BLaER1 (cell line): ENCODE measurements around the gene EPS8.

Source experiments
- H3K27ac ChIP-seq: shearing (Covaris generic); formaldehyde crosslinking; 2 replicates; pipeline ENCODE4 v1.8.1; 2022
- H3K27me3 ChIP-seq: shearing (Covaris generic); formaldehyde crosslinking; 2 replicates; pipeline ENCODE4 v1.8.1; 2022
- H3K36me3 ChIP-seq: shearing (Covaris generic); formaldehyde crosslinking; 2 replicates; pipeline ENCODE4 v1.8.1; 2022
- H3K4me1 ChIP-seq: shearing (Covaris generic); formaldehyde crosslinking; 2 replicates; pipeline ENCODE4 v1.8.1; 2022
- H3K4me2 ChIP-seq: shearing (Covaris generic); formaldehyde crosslinking; 2 replicates; pipeline ENCODE4 v1.8.1; 2022
- H3K4me3 ChIP-seq: shearing (Covaris generic); formaldehyde crosslinking; 2 replicates; pipeline ENCODE4 v1.8.1; 2022
- H3K9ac ChIP-seq: shearing (Covaris generic); formaldehyde crosslinking; 2 replicates; pipeline ENCODE4 v1.8.1; 2022
- H3K9me3 ChIP-seq: shearing (Covaris generic); formaldehyde crosslinking; 2 replicates; pipeline ENCODE4 v1.8.1; 2022
- H4K20me1 ChIP-seq: shearing (Covaris generic); formaldehyde crosslinking; 2 replicates; pipeline ENCODE4 v1.8.1; 2022
- Cebpa-rat ChIP-seq: shearing (Covaris generic); IDR thresholded peaks from 2 replicates; pipeline ENCODE4 v1.8.1; 2022

The EPS8 gene

GRCh38 chr12:15613981-15614380, 175.2 kb downstream of the EPS8 start:
- H4K20me1 ChIP-seq, result no peaks in the 10 kb centered on the region
- TF ChIP-seq Cebpa-rat, result no peak
- no peak overlapping the region for H3K27ac ChIP-seq
- no peaks in the 10 kb centered on the region for H3K36me3 ChIP-seq
- H3K4me3 ChIP-seq, result no peak overlapping the region
- no peak overlapping the region for H3K9ac ChIP-seq
- H3K4me1 ChIP-seq, result 0 out of 2 replicates have a peak, but pooled peaks cover 2% of the 10 kb centered on the region
- no peaks in the 10 kb centered on the region for H3K27me3 ChIP-seq
- H3K9me3 ChIP-seq, result peaks cover 24% of the 10 kb centered on the region
- H3K4me2 ChIP-seq, result no peak overlapping the region

DNA sequence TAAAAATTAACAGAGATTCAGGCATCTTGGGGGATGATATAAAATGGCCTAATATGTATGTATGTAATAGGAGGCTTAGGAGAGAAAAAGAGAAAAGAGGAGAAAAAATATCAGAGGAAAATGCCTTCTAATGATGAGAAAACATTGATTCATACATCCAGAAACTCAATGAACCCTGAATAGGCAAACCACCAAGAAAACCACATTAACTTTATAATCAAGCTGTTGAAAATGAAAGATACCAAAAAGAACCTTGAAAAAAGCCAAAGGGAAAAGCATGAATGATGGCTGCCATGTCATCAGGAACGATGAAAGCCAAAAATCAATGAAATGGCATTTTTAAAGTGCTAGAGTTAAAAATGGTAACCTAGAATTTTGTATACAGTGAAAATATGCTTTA, 180.2 kb downstream of the EPS8 start:
- Histone ChIP-seq H3K4me3 (no peak overlapping the region), H3K9me3 (0 out of 2 replicates have a peak, but pooled peaks cover 5% of the 10 kb centered on the region), H3K27me3 (no peaks in the 10 kb centered on the region), H4K20me1 (no peaks in the 10 kb centered on the region), H3K9ac (no peak overlapping the region), H3K36me3 (no peaks in the 10 kb centered on the region), H3K4me2 (no peak overlapping the region), H3K27ac (no peak overlapping the region), H3K4me1 (0 out of 2 replicates have a peak, but pooled peaks cover 4% of the 10 kb centered on the region)
- no peak for TF ChIP-seq Cebpa-rat

DNA sequence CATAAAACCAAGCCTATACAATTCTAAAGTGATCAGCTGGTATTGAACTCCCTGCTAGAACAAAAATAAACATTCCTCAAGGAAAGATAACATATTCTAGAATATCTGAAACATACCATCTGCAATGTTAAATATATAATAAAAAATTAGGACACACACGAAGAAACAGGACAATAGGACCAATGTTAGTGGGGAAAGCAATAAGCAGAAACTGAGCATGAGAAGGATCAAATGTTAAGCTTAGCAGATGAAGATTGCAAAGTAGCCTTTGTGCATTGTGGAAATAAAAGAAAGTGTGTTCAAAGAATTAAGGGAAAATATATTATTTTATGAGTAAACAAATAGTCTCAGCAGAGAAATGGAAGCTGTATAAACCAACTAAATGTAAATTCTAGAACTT, 180.8 kb downstream of the EPS8 start:
- no peaks in the 10 kb centered on the region for H3K27me3 ChIP-seq
- 0 out of 2 replicates have a peak, but pooled peaks cover 4% of the 10 kb centered on the region for H3K4me1 ChIP-seq
- no peak overlapping the region for H3K4me2 ChIP-seq
- no peaks in the 10 kb centered on the region for H3K36me3 ChIP-seq
- H3K27ac ChIP-seq, result no peak overlapping the region
- TF ChIP-seq Cebpa-rat, result no peak
- no peak overlapping the region for H3K9ac ChIP-seq
- H3K9me3 ChIP-seq, result 0 out of 2 replicates have a peak, but pooled peaks cover 4% of the 10 kb centered on the region
- H4K20me1 ChIP-seq, result no peaks in the 10 kb centered on the region
- no peak overlapping the region for H3K4me3 ChIP-seq

DNA sequence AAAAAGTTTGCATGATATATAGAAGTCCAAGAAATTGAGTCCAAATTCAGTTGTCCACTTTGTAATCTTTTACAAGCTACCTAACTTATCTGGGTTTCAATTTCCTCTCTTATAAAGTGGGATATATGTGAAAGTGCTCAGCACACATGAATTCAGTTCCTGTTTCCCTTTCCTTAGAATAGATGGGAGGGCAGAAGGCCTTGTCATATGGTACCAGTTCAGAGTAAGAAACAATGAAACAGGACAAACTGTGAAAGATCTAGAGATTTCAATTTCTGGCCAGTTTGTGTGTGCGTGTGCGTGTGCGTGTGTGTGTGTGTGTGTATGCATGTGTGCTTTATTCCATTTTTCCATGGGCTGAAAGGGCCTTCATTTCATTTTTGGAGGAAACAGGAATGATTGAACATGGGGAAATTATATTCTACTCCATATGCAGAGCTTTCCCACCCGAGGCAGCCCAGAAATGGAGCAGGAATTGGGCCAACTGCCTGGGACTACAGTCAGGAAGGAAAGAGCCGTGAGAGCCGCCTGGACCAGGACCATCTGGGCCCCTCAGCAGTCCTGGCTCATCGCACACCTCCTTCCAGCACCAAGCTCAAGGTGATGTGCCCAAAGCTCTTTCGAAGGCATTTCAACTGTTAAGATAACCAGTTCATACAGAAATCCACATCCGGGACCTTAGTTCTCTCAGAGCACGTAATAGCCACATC, 183.2 kb downstream of the EPS8 start:
- Histone ChIP-seq H3K9me3 (no peaks in the 10 kb centered on the region), H3K9ac (no peak overlapping the region), H3K36me3 (no peaks in the 10 kb centered on the region), H4K20me1 (no peaks in the 10 kb centered on the region), H3K4me2 (no peak overlapping the region), H3K27ac (no peak overlapping the region), H3K4me1 (0 out of 2 replicates have a peak, but pooled peaks cover 4% of the 10 kb centered on the region), H3K27me3 (no peaks in the 10 kb centered on the region), H3K4me3 (no peak overlapping the region)
- TF ChIP-seq Cebpa-rat, result no peak

DNA sequence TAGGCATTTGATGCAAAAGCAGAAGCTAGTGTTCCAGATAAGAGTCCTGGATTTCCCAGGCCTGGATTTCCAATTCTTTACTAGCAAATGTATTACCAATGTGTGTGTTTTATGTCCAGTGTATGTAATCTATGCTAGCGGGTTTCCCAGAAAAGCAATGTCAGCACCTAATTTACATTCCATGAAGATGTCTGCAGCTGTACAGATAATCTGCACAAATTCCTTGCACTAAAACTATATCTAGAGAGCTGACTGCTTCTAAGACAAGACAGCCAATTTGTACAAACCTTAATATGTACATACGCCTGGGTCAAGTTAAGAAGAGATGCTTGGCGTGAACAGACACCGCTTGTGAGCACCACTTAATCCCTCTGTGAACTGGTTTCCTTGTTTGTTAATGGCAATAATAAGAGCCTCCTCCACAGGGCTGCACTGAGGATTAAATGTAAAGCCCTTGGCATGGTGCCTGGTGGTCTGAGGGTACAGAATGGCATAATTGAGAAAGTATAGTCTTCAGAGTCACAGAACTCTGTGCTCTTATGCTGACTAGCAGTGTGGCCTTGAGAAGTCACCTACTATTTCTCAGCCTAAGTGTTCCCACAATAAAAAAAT, 185.6 kb downstream of the EPS8 start:
- H3K4me2 ChIP-seq, result no peak overlapping the region
- H3K27me3 ChIP-seq, result no peaks in the 10 kb centered on the region
- no peaks in the 10 kb centered on the region for H3K36me3 ChIP-seq
- H3K9me3 ChIP-seq, result no peaks in the 10 kb centered on the region
- no peak overlapping the region for H3K27ac ChIP-seq
- no peaks in the 10 kb centered on the region for H3K4me1 ChIP-seq
- no peak overlapping the region for H3K9ac ChIP-seq
- TF ChIP-seq Cebpa-rat, result no peak
- no peaks in the 10 kb centered on the region for H4K20me1 ChIP-seq
- H3K4me3 ChIP-seq, result no peak overlapping the region

DNA sequence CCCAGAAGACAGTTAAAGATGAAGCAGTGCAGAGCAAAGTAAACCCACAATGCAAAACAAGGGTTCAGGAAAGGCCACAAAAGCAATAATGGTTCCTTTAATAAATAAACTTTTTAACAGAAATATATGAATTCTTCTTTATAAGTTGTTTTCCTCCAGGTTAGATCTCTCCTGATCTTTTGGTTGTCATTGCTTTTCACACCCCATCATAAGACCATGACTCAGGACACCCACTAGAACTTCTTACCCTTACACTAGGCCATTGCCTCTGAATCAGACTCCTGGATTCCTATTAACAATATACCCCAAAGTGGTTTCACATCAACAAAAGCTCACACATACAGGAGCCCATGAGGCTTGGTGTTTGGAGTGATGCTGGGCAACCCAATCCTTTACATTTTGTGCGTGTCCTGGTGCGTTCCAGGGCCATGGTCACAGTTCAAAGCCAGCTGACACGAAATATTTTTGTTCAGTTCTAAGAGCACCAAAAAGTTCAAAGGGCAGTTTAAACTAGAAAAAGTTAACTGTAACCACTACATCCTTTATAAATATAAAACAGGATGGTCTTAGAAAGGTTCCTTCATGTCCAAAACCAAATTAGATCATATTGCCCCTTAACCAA, 187.0 kb downstream of the EPS8 start:
- no peak overlapping the region for H3K9ac ChIP-seq
- no peak for TF ChIP-seq Cebpa-rat
- no peaks in the 10 kb centered on the region for H4K20me1 ChIP-seq
- H3K4me1 ChIP-seq, result no peaks in the 10 kb centered on the region
- H3K36me3 ChIP-seq, result no peaks in the 10 kb centered on the region
- H3K9me3 ChIP-seq, result no peaks in the 10 kb centered on the region
- no peak overlapping the region for H3K4me3 ChIP-seq
- no peak overlapping the region for H3K4me2 ChIP-seq
- H3K27ac ChIP-seq, result no peak overlapping the region
- H3K27me3 ChIP-seq, result no peaks in the 10 kb centered on the region

- Histone ChIP-seq H3K4me1 (no peaks in the 10 kb centered on the region), H3K27me3 (no peaks in the 10 kb centered on the region), H3K4me3 (no peak overlapping the region), H3K36me3 (no peaks in the 10 kb centered on the region), H3K9me3 (no peaks in the 10 kb centered on the region), H3K27ac (no peak overlapping the region), H4K20me1 (no peaks in the 10 kb centered on the region), H3K4me2 (no peak overlapping the region), H3K9ac (no peak overlapping the region)
- TF ChIP-seq Cebpa-rat, result no peak
Measured at GRCh38 chr12:15601210-15601800, 187.9 kb downstream of the EPS8 start.

DNA sequence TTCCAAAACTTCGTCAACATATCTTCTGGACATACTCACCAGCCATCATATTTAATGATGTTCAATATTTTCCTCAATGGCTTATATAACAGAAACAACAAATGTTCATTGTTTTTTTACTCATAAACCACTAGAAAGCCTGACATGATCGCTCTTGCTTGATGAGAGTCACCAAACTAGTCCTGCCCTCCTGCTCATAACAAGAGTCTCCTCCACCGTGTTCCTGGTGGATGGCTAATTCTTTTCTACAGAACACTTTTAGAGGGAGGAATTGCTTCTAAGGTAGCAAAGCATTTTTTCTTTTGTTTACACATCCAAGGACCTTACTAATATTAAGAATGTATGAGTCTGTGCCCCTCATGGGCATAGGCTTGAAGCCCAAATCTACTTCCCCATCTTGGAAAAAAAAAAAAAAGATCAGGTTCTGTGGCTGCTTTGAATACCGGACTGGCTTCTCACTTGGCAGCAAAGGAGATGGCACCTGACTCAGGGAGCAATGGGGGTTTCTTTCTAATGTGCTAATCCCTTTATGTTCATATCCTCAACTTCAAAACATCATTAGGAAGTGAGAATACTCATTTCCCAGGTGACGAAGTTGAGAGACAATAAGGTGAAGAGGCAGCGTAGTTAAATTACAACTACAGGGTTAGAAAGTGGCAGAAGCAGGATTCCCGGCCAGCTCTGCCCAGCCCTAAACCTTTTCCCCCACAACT, 188.8 kb downstream of the EPS8 start:
- no peaks in the 10 kb centered on the region for H3K27me3 ChIP-seq
- no peaks in the 10 kb centered on the region for H3K9me3 ChIP-seq
- TF ChIP-seq Cebpa-rat, result no peak
- H3K9ac ChIP-seq, result no peak overlapping the region
- no peaks in the 10 kb centered on the region for H3K4me1 ChIP-seq
- H4K20me1 ChIP-seq, result no peaks in the 10 kb centered on the region
- H3K27ac ChIP-seq, result no peak overlapping the region
- no peaks in the 10 kb centered on the region for H3K36me3 ChIP-seq
- H3K4me3 ChIP-seq, result no peak overlapping the region
- no peak overlapping the region for H3K4me2 ChIP-seq

GRCh38 chr12:15599266-15600037, 189.7 kb downstream of the EPS8 start:
- Histone ChIP-seq H3K27me3 (no peaks in the 10 kb centered on the region), H4K20me1 (no peaks in the 10 kb centered on the region), H3K9ac (no peak overlapping the region), H3K36me3 (no peaks in the 10 kb centered on the region), H3K4me1 (no peaks in the 10 kb centered on the region), H3K27ac (no peak overlapping the region), H3K4me2 (no peak overlapping the region), H3K9me3 (no peaks in the 10 kb centered on the region), H3K4me3 (no peak overlapping the region)
- no peak for TF ChIP-seq Cebpa-rat
